Neural progenitor cell (in vitro differentiated cells): ENCODE data around the gene KAZN. TPM values are rescaled to one million over a fixed set of nuclear protein-coding genes. Genes with fewer than 3 reads are reported as not detected.

Experiments
- DNase-seq: peaks from one replicate; pipeline ENCODE4 v3.0.0-alpha.2; 2016; ENCODE audit warnings: low spot score
- H2AFZ ChIP-seq: fragments of 200-600 bp; sonication (generic); replicated peaks from 2 replicates; pipeline ENCODE4 v1.6.1; 2016; ENCODE audit warnings: antibody characterized with exemption
- H3F3A ChIP-seq: fragments of 200-600 bp; sonication (generic); 2 replicates; pipeline ENCODE4 v1.6.1; 2016; ENCODE audit warnings: antibody characterized with exemption, low read depth
- H3K27ac ChIP-seq: fragments of 200-600 bp; sonication (generic); 2 replicates; pipeline ENCODE4 v1.5.1; 2016; ENCODE audit warnings: mild to moderate bottlenecking
- H3K27me3 ChIP-seq: fragments of 200-600 bp; sonication (generic); 2 replicates; pipeline ENCODE4 v1.6.1; 2016; ENCODE audit warnings: mild to moderate bottlenecking, moderate library complexity
- H3K36me3 ChIP-seq: fragments of 200-600 bp; sonication (generic); 2 replicates; pipeline ENCODE4 v1.5.1; 2016
- H3K4me1 ChIP-seq: fragments of 200-600 bp; sonication (generic); 2 replicates; pipeline ENCODE4 v1.6.1; 2016; ENCODE audit warnings: mixed run types
- H3K4me2 ChIP-seq: fragments of 200-600 bp; sonication (generic); 2 replicates; pipeline ENCODE4 v1.6.1; 2016
- H3K4me3 ChIP-seq: fragments of 200-600 bp; sonication (generic); 2 replicates; pipeline ENCODE4 v1.5.1; 2016
- H3K79me2 ChIP-seq: fragments of 200-600 bp; sonication (generic); 2 replicates; pipeline ENCODE4 v1.6.1; 2016; ENCODE audit warnings: low read depth
- H3K9ac ChIP-seq: fragments of 200-600 bp; sonication (generic); 2 replicates; pipeline ENCODE4 v1.6.1; 2016
- H3K9me3 ChIP-seq: fragments of 200-600 bp; sonication (generic); 2 replicates; pipeline ENCODE4 v1.5.1; 2016; ENCODE audit warnings: low read depth
- H4K20me1 ChIP-seq: fragments of 200-600 bp; sonication (generic); 2 replicates; pipeline ENCODE4 v1.6.1; 2016; ENCODE audit warnings: low read depth
- H3K27ac Mint-ChIP-seq: 3 replicates; pipeline ENCODE4 v1.8.0; 2021; ENCODE audit warnings: mixed read lengths
- H3K27me3 Mint-ChIP-seq: 2 replicates; pipeline ENCODE4 v1.8.0; 2022; ENCODE audit warnings: low read depth, mild to moderate bottlenecking, inconsistent platforms, moderate library complexity, mixed read lengths; ENCODE audit not compliant: insufficient read depth
- H3K36me3 Mint-ChIP-seq: 3 replicates; pipeline ENCODE4 v1.8.0; 2021; ENCODE audit warnings: mixed read lengths
- H3K4me1 Mint-ChIP-seq: 3 replicates; pipeline ENCODE4 v1.8.0; 2021; ENCODE audit warnings: mixed read lengths
- H3K4me3 Mint-ChIP-seq: 3 replicates; pipeline ENCODE4 v1.8.0; 2021; ENCODE audit warnings: mild to moderate bottlenecking, moderate library complexity, mixed read lengths
- H3K9me3 Mint-ChIP-seq: 3 replicates; pipeline ENCODE4 v1.8.0; 2020; ENCODE audit warnings: mixed read lengths
- EZH2 ChIP-seq: fragments of 200-600 bp; sonication (generic); IDR thresholded peaks from 2 replicates; pipeline ENCODE4 v1.6.1; 2017; ENCODE audit warnings: antibody characterized with exemption, mild to moderate bottlenecking, moderate library complexity
- EZH2phosphoT487 ChIP-seq: fragments of 200-600 bp; sonication (generic); IDR thresholded peaks from 2 replicates; pipeline ENCODE4 v1.6.1; 2017; ENCODE audit warnings: antibody characterized with exemption
- total RNA-seq: library from RNA; depleted of rRNA; stranded (reverse); fragments of >200 nt; gene quantifications from 2 replicates; pipeline ENCODE4 v1.2.3, GENCODE V29; 2015; ENCODE audit warnings: low replicate concordance
- TF ChIP-seq, protein P1 (sequence below): fragments of 200-600 bp; sonication (generic); IDR thresholded peaks from 2 replicates; pipeline ENCODE4 v1.5.1; 2017; ENCODE audit warnings: antibody characterized with exemption, mild to moderate bottlenecking

KAZN gene
- total RNA-seq, 1 donor from 2014 or later = 6.1 TPM

DNA sequence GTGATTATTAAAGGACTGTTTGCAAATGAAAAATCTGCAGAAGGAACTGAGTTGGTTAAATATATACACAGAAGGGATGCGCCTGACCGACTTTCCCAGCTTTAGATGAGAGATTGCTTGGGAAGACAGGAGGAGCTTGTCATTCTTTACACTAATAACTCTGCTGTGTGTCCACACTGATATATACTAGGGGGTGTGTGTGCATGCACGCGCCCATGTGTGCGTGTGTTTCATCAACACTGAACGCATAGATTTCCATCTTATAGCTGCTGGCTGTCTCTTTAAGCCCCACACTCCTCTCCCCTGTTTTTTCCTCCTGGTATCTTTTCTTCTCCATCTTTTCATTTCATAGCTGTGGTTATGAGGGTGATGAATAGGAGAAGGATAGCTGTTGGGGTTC is 6.9 kb upstream of the KAZN start:
- TF ChIP-seq EZH2 (no peak), EZH2phosphoT487 (no peak)
- TF ChIP-seq, protein P1, sequence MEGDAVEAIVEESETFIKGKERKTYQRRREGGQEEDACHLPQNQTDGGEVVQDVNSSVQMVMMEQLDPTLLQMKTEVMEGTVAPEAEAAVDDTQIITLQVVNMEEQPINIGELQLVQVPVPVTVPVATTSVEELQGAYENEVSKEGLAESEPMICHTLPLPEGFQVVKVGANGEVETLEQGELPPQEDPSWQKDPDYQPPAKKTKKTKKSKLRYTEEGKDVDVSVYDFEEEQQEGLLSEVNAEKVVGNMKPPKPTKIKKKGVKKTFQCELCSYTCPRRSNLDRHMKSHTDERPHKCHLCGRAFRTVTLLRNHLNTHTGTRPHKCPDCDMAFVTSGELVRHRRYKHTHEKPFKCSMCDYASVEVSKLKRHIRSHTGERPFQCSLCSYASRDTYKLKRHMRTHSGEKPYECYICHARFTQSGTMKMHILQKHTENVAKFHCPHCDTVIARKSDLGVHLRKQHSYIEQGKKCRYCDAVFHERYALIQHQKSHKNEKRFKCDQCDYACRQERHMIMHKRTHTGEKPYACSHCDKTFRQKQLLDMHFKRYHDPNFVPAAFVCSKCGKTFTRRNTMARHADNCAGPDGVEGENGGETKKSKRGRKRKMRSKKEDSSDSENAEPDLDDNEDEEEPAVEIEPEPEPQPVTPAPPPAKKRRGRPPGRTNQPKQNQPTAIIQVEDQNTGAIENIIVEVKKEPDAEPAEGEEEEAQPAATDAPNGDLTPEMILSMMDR = no peak
- H3K9me3 Mint-ChIP-seq = peaks cover 3% of the 10 kb centered on the region
- H3K79me2 ChIP-seq = no peaks in the 10 kb centered on the region
- H3K36me3 ChIP-seq = no peaks in the 10 kb centered on the region
- H3K4me1 ChIP-seq = peaks cover 17% of the 10 kb centered on the region
- H3K27me3 ChIP-seq = no peaks in the 10 kb centered on the region
- H3K27ac ChIP-seq = no peak overlapping the region
- H3K4me3 ChIP-seq = no peak overlapping the region
- no peaks in the 10 kb centered on the region for H3K36me3 Mint-ChIP-seq
- no peak overlapping the region for H3K4me3 Mint-ChIP-seq
- no peak overlapping the region for H3K4me2 ChIP-seq
- peak overlapping the region; percentile 93 for H3K27ac Mint-ChIP-seq
- H4K20me1 ChIP-seq = no peaks in the 10 kb centered on the region
- H3K4me1 Mint-ChIP-seq = peaks cover 47% of the 10 kb centered on the region
- no peak for DNase-seq
- no peak overlapping the region for H2AFZ ChIP-seq
- peaks cover 6% of the 10 kb centered on the region for H3K27me3 Mint-ChIP-seq
- no peaks in the 10 kb centered on the region for H3K9me3 ChIP-seq
- H3K9ac ChIP-seq = no peak overlapping the region
- peaks cover 18% of the 10 kb centered on the region for H3F3A ChIP-seq

- Histone ChIP-seq H3K9ac (no peak overlapping the region), H3K27ac (no peak overlapping the region), H2AFZ (no peak overlapping the region), H3K9me3 (no peaks in the 10 kb centered on the region), H3K27me3 (no peaks in the 10 kb centered on the region), H3K4me1 (peaks cover 17% of the 10 kb centered on the region), H3K4me2 (peak overlapping the region; percentile 61), H4K20me1 (no peaks in the 10 kb centered on the region), H3K4me3 (no peak overlapping the region), H3F3A (peaks cover 22% of the 10 kb centered on the region), H3K36me3 (no peaks in the 10 kb centered on the region), H3K79me2 (no peaks in the 10 kb centered on the region)
- peaks cover 8% of the 10 kb centered on the region for H3K27me3 Mint-ChIP-seq
- H3K27ac Mint-ChIP-seq = peak overlapping the region; percentile 93
- no peaks in the 10 kb centered on the region for H3K36me3 Mint-ChIP-seq
- DNase-seq = no peak
- no peak overlapping the region for H3K4me3 Mint-ChIP-seq
- peaks cover 51% of the 10 kb centered on the region for H3K4me1 Mint-ChIP-seq
- H3K9me3 Mint-ChIP-seq = peaks cover 3% of the 10 kb centered on the region
- TF ChIP-seq, protein P1 = no peak
Observed at GRCh38 chr1:14592004-14592631, 6.4 kb upstream of the KAZN start.

GRCh38 chr1:14593302-14593701 is 5.2 kb upstream of the KAZN start:
- H3K27ac ChIP-seq = no peak overlapping the region
- DNase-seq = peak; percentile 42
- H3K36me3 ChIP-seq = no peaks in the 10 kb centered on the region
- Mint-ChIP-seq H3K9me3 (no peaks in the 10 kb centered on the region), H3K27ac (peak overlapping the region; percentile 1), H3K27me3 (peaks cover 10% of the 10 kb centered on the region), H3K36me3 (no peaks in the 10 kb centered on the region), H3K4me3 (no peak overlapping the region), H3K4me1 (peaks cover 57% of the 10 kb centered on the region)
- H3K4me3 ChIP-seq = no peak overlapping the region
- H3K4me2 ChIP-seq = peak overlapping the region; percentile 61
- H3K27me3 ChIP-seq = no peaks in the 10 kb centered on the region
- no peak overlapping the region for H2AFZ ChIP-seq
- TF ChIP-seq EZH2phosphoT487 = no peak
- no peak for TF ChIP-seq EZH2
- TF ChIP-seq, protein P1 = no peak
- peaks cover 32% of the 10 kb centered on the region for H3F3A ChIP-seq
- no peaks in the 10 kb centered on the region for H3K79me2 ChIP-seq
- no peaks in the 10 kb centered on the region for H4K20me1 ChIP-seq
- H3K9me3 ChIP-seq = no peaks in the 10 kb centered on the region
- H3K4me1 ChIP-seq = peaks cover 25% of the 10 kb centered on the region
- H3K9ac ChIP-seq = no peak overlapping the region
